ENCODE measurements around the gene ABCB6. TPM values are rescaled to one million over a fixed set of nuclear protein-coding genes. Genes with fewer than 3 reads are reported as not detected.
A peak's percentile ranks its signal among the peaks of the same experiment; 100 is the strongest.

The ABCB6 gene
- total RNA-seq, 1 donor from 2014 or later = 12.5 TPM

GRCh38 chr2:219207134-219207883 lies 11.4 kb downstream of the ABCB6 start:
- H3K27ac ChIP-seq (ENCODE audit: low read depth, low read length) = peak overlapping the region; percentile 75
- Mint-ChIP-seq H3K36me3 (ENCODE audit: low read depth, unreplicated experiment) (peaks cover 7% of the 10 kb centered on the region), H3K27ac (ENCODE audit: unreplicated experiment) (no peak overlapping the region), H3K4me1 (ENCODE audit: low read depth, unreplicated experiment) (peaks cover 11% of the 10 kb centered on the region), H3K9me3 (ENCODE audit: unreplicated experiment) (no peaks in the 10 kb centered on the region), H3K27me3 (ENCODE audit: low read depth, unreplicated experiment) (peaks cover 2% of the 10 kb centered on the region), H3K4me3 (ENCODE audit: unreplicated experiment) (peak overlapping the region; percentile 81)
- peaks cover 16% of the 10 kb centered on the region for H3K4me1 ChIP-seq (ENCODE audit: insufficient read depth, low read length)
- H3K27me3 ChIP-seq (ENCODE audit: insufficient read depth, low read length) = no peaks in the 10 kb centered on the region
- DNase-seq (ENCODE audit: low read depth) (no peak), FAIRE-seq (no peak)
- peak overlapping the region; percentile 66 for H3K4me3 ChIP-seq (ENCODE audit: insufficient read depth, low read depth, low read length)
- H3K9me3 ChIP-seq (ENCODE audit: insufficient read depth, low read depth, low read length) = no peaks in the 10 kb centered on the region
- peak overlapping the region; percentile 83 for H3K4me2 ChIP-seq (ENCODE audit: low read length)
- peak overlapping the region; percentile 77 for H3K9ac ChIP-seq (ENCODE audit: low read length)
- H4K20me1 ChIP-seq (ENCODE audit: insufficient read depth, low read length) = peaks cover 15% of the 10 kb centered on the region
- no peaks in the 10 kb centered on the region for H3K36me3 ChIP-seq (ENCODE audit: insufficient read depth, low read length)
- peak overlapping the region; percentile 43 for H2AFZ ChIP-seq (ENCODE audit: low read depth, low read length)
- H3K79me2 ChIP-seq (ENCODE audit: insufficient read depth, low read length) = peaks cover 6% of the 10 kb centered on the region
- TF ChIP-seq EZH2 (IDR thresholded peaks at IDR 0.05; ENCODE audit: insufficient read depth, low read length) = no peak
- TF ChIP-seq CTCF (IDR thresholded peaks at IDR 0.05; ENCODE audit: insufficient read depth, low read depth, low read length) = no peak

GRCh38 chr2:219206328-219207133 lies 12.2 kb downstream of the ABCB6 start, which contains the start of gene ZFAND2B:
Gene ZFAND2B (plus strand): TSS chr2:219206782. CDS start chr2:219206988, 206 bp downstream.
- Mint-ChIP-seq H3K4me1 (ENCODE audit: low read depth, unreplicated experiment) (peaks cover 11% of the 10 kb centered on the region), H3K36me3 (ENCODE audit: low read depth, unreplicated experiment) (peaks cover 3% of the 10 kb centered on the region), H3K27me3 (ENCODE audit: low read depth, unreplicated experiment) (peaks cover 2% of the 10 kb centered on the region), H3K4me3 (ENCODE audit: unreplicated experiment) (peak within 1 kb of the TSS; percentile 88), H3K27ac (ENCODE audit: unreplicated experiment) (peak within 1 kb of the TSS; percentile 79), H3K9me3 (ENCODE audit: unreplicated experiment) (no peaks in the 10 kb centered on the region)
- H3K27ac ChIP-seq (ENCODE audit: low read depth, low read length) = peak within 1 kb of the TSS; percentile 75
- peak within 1 kb of the TSS; percentile 73 for H2AFZ ChIP-seq (ENCODE audit: low read depth, low read length)
- peak; percentile 72 for DNase-seq (ENCODE audit: low read depth)
- no peak for TF ChIP-seq EZH2 (IDR thresholded peaks at IDR 0.05; ENCODE audit: insufficient read depth, low read length)
- no peak for TF ChIP-seq CTCF (IDR thresholded peaks at IDR 0.05; ENCODE audit: insufficient read depth, low read depth, low read length)
- H4K20me1 ChIP-seq (ENCODE audit: insufficient read depth, low read length) = peaks cover 15% of the 10 kb centered on the region
- no peaks in the 10 kb centered on the region for H3K36me3 ChIP-seq (ENCODE audit: insufficient read depth, low read length)
- no peaks in the 10 kb centered on the region for H3K9me3 ChIP-seq (ENCODE audit: insufficient read depth, low read depth, low read length)
- peak within 1 kb of the TSS; percentile 66 for H3K4me3 ChIP-seq (ENCODE audit: insufficient read depth, low read depth, low read length)
- H3K27me3 ChIP-seq (ENCODE audit: insufficient read depth, low read length) = no peaks in the 10 kb centered on the region
- H3K4me2 ChIP-seq (ENCODE audit: low read length) = peak within 1 kb of the TSS; percentile 83
- peaks cover 16% of the 10 kb centered on the region for H3K4me1 ChIP-seq (ENCODE audit: insufficient read depth, low read length)
- peaks cover 6% of the 10 kb centered on the region for H3K79me2 ChIP-seq (ENCODE audit: insufficient read depth, low read length)
- H3K9ac ChIP-seq (ENCODE audit: low read length) = peak within 1 kb of the TSS; percentile 77
- no peak for FAIRE-seq
